ENCODE results near the gene SDF2L1. TPM values are rescaled to one million over a fixed set of nuclear protein-coding genes. Genes with fewer than 3 reads are reported as not detected.

SDF2L1 gene
- total and polyA plus RNA-seq, 9 of the 15 experiments (the other 6 are each of a cell fraction or from before 2014, with no cell fraction given) = 15.1 to 989 (median 124) TPM

GRCh38 chr22:21642584-21643448 is 714 bp downstream of the SDF2L1 start (continued):
- TF ChIP-seq, protein P1, sequence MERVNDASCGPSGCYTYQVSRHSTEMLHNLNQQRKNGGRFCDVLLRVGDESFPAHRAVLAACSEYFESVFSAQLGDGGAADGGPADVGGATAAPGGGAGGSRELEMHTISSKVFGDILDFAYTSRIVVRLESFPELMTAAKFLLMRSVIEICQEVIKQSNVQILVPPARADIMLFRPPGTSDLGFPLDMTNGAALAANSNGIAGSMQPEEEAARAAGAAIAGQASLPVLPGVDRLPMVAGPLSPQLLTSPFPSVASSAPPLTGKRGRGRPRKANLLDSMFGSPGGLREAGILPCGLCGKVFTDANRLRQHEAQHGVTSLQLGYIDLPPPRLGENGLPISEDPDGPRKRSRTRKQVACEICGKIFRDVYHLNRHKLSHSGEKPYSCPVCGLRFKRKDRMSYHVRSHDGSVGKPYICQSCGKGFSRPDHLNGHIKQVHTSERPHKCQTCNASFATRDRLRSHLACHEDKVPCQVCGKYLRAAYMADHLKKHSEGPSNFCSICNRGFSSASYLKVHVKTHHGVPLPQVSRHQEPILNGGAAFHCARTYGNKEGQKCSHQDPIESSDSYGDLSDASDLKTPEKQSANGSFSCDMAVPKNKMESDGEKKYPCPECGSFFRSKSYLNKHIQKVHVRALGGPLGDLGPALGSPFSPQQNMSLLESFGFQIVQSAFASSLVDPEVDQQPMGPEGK (CRISPR knock-in tag; IDR thresholded peaks at IDR 0.05; ENCODE audit: borderline replicate concordance) = no peak
- peak; percentile 90 for TF ChIP-seq NEUROD1 (IDR thresholded peaks at IDR 0.05; ENCODE audit: borderline replicate concordance, low read depth, low read length, partially characterized antibody)
- TF ChIP-seq SOX6 (IDR thresholded peaks at IDR 0.05) = no peak
- no peak for TF ChIP-seq PHF20 (IDR thresholded peaks at IDR 0.05; ENCODE audit: partially characterized antibody)
- TF ChIP-seq NFE2L1 (tag; IDR thresholded peaks at IDR 0.05; ENCODE audit: borderline replicate concordance, low read depth) = no peak
- no peak for TF ChIP-seq ZNF76 (CRISPR knock-in tag; IDR thresholded peaks at IDR 0.05; ENCODE audit: borderline replicate concordance)
- TF ChIP-seq ZNF77 (CRISPR knock-in tag; IDR thresholded peaks at IDR 0.05) = no peak
- peak; percentile 80 for TF ChIP-seq EP300 (IDR thresholded peaks at IDR 0.05; ENCODE audit: low read length)
- peak; percentile 88 to 92 for TF ChIP-seq TBL1XR1 (IDR thresholded peaks at IDR 0.05; ENCODE audit: low read length in 2 of 2)
- no peak for TF ChIP-seq KLF10 (CRISPR knock-in tag; IDR thresholded peaks at IDR 0.05)
- TF ChIP-seq POU5F1 (IDR thresholded peaks at IDR 0.05; ENCODE audit: borderline replicate concordance, low read depth, low read length, partially characterized antibody) = peak; percentile 78
- no peak for TF ChIP-seq ZNF57 (CRISPR knock-in tag; IDR thresholded peaks at IDR 0.05)
- TF ChIP-seq, protein P2, sequence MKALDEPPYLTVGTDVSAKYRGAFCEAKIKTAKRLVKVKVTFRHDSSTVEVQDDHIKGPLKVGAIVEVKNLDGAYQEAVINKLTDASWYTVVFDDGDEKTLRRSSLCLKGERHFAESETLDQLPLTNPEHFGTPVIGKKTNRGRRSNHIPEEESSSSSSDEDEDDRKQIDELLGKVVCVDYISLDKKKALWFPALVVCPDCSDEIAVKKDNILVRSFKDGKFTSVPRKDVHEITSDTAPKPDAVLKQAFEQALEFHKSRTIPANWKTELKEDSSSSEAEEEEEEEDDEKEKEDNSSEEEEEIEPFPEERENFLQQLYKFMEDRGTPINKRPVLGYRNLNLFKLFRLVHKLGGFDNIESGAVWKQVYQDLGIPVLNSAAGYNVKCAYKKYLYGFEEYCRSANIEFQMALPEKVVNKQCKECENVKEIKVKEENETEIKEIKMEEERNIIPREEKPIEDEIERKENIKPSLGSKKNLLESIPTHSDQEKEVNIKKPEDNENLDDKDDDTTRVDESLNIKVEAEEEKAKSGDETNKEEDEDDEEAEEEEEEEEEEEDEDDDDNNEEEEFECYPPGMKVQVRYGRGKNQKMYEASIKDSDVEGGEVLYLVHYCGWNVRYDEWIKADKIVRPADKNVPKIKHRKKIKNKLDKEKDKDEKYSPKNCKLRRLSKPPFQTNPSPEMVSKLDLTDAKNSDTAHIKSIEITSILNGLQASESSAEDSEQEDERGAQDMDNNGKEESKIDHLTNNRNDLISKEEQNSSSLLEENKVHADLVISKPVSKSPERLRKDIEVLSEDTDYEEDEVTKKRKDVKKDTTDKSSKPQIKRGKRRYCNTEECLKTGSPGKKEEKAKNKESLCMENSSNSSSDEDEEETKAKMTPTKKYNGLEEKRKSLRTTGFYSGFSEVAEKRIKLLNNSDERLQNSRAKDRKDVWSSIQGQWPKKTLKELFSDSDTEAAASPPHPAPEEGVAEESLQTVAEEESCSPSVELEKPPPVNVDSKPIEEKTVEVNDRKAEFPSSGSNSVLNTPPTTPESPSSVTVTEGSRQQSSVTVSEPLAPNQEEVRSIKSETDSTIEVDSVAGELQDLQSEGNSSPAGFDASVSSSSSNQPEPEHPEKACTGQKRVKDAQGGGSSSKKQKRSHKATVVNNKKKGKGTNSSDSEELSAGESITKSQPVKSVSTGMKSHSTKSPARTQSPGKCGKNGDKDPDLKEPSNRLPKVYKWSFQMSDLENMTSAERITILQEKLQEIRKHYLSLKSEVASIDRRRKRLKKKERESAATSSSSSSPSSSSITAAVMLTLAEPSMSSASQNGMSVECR (CRISPR knock-in tag; IDR thresholded peaks at IDR 0.05) = no peak
- TF ChIP-seq NFIX (CRISPR knock-in tag; IDR thresholded peaks at IDR 0.05; ENCODE audit: low read depth) = no peak
- no peak for TF ChIP-seq PPARD (CRISPR knock-in tag; IDR thresholded peaks at IDR 0.05)
- TF ChIP-seq CREM (IDR thresholded peaks at IDR 0.05; ENCODE audit: low read depth) = no peak
- TF ChIP-seq SMAD2 (IDR thresholded peaks at IDR 0.05; ENCODE audit: low read depth, low read length) = 0 out of 2 replicates have a peak, but pooled peaks have one; percentile 50
- TF ChIP-seq KAT2B (IDR thresholded peaks at IDR 0.05; ENCODE audit: low read depth, low read length) = peak; percentile 92
- no peak for TF ChIP-seq HDAC6 (IDR thresholded peaks at IDR 0.05; ENCODE audit: low read depth, low read length)
- no peak for TF ChIP-seq ZNF311 (CRISPR knock-in tag; IDR thresholded peaks at IDR 0.05)
- no peak for TF ChIP-seq HEY1 (CRISPR knock-in tag; IDR thresholded peaks at IDR 0.05; ENCODE audit: borderline replicate concordance)
- TF ChIP-seq WHSC1 (IDR thresholded peaks at IDR 0.05; ENCODE audit: low read length) = peak; percentile 22
